H1 (cell line): ENCODE results near the gene PNMA8C. TPM values are rescaled to one million over a fixed set of nuclear protein-coding genes. Genes with fewer than 3 reads are reported as not detected.

Experiments used
- ASH2L ChIP-seq: fragments of 200-600, 300-600 bp; sonication (generic); IDR thresholded peaks from one replicate; pipeline ENCODE4 v1.7.1; 2017; ENCODE audit warnings: low read length
- polyA plus RNA-seq, 7 experiments: library from polyadenylated mRNA; depleted of rRNA in 3 of 7; stranded (reverse) in 5 of 7; unstranded in 2 of 7; fragments of >200 nt in 5 of 7; fragments of 200-250 nt in 2 of 7; gene quantifications; 1 replicate in 5 of 7; 2 replicates in 1 of 7; 4 replicates in 1 of 7; pipeline versions ENCODE4 v1.2.1 to v1.2.3, GENCODE V29; 2011 to 2013; ENCODE audit warnings: missing spikeins in 2 of 7, mixed read lengths in 2 of 7
- total RNA-seq: library from RNA; stranded (reverse); fragmentation: NEBNext Ultra II Directional; extraction: Animal tissue kit (Norgen Biotek cat#: 25700); gene quantifications from 2 replicates; pipeline ENCODE4 v1.2.1, GENCODE V29; 2021

The PNMA8C gene
- total and polyA plus RNA-seq, 2 of the 8 experiments (the other 6 are each of a cell fraction or from before 2014, with no cell fraction given): 0.53 to 1.8 TPM

GRCh38 chr19:46383171-46383815 is 45.4 kb downstream of the PNMA8C start (continued):
- TF ChIP-seq ASH2L: no peak
